GM21723 (cell line): ENCODE data around the gene TRAF3.

Source experiments
- ATAC-seq: cut with Tn5 transposase; IDR thresholded peaks from one replicate; pipeline ENCODE4 v1.9.1; 2021; ENCODE audit warnings: mild to moderate bottlenecking, moderate library complexity; ENCODE audit not compliant: unreplicated experiment

TRAF3 gene

GRCh38 chr14:102777711-102778337 lies 575 bp downstream of the TRAF3 start:
- peak; percentile 8 for ATAC-seq

DNA sequence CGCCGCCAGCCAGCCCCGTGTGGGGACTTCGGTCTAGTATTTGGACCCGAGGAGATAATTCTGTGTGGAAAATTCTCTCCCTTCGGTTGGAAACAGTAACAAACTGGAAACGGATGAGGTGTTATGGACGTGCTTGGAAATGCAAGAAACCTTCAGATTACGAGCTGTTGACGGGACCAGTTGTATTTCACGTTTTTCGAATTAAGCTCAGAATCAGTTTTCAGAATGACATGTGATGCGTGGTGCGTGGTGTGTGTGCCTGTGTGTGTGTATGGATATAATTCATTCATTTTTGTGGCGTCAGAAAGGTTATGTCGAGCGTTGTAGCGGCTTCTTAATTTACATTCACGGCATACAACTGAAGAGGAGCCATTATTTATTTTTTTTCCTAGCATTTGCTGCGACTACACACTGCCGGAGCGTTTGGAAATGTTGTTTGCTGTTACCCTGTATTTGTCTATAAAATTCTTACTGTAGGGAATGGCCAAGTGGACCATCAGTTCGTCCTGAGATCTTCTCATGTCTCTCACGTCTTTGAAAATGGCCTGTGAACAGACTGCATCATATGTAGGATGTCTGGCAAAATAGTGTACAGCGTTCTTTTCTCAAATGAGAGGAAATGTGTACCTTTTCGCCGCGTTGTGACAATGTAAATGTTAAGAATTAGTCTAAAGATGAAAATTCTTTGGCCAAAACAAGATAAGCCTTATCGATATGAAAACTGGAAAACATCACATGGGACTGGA lies 1.3 kb downstream of the TRAF3 start:
- no peak for ATAC-seq

DNA sequence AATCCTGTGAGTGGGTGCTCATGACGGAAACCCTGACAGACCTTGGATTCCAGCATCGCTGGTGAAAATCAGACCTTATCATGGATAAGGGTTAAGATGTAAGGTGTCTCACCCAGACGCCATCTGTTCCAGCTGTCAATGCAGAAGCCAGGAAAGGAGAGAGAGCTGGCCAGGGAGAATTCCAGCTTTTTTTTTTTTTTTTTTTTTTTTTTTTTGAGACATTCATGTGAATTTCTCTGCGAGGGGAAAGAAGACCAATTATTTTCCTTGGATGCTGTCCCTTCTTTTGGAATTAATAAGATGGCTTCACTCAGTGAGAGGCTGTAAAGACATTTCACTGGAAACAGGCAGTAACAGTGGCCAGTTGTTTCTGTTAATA lies 1.8 kb downstream of the TRAF3 start:
- no peak for ATAC-seq

DNA sequence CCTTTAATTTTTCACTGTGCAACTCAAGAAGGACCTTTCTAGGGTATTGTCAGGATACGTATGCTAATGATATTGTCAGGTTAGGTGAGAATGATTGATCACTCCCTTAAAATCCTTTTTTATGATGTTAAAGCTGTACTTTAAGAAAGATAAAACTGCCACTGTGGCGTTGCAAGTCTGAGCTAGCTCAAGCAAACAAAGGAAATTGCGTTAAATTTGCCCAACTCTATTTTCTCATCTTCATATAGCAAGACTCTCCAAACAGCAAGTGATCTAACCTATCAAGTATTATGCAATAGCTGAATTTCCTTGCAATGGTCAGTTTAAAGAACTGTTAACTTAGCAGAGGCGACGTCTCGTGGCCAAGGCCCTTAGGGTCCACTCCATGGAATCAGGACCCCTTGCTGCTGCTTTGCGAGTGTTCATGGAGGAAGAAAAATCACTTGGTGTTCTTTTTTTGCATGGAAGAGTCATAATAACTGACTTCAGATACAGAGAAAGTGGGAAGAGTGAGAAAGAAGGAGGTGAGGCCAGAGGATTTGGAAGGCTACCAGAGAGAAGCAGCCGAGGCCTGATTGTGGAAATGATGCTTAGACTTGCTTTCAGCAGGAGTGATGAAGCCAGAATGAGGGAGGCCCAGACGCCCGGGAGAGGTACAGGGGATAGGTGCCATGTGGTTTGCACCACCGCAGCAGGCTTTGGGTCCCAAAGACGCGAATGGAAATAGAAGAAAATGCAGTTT lies 2.5 kb downstream of the TRAF3 start:
- ATAC-seq = no peak

- no peak for ATAC-seq
Observed at GRCh38 chr14:102781063-102781462, 3.8 kb downstream of the TRAF3 start.

DNA sequence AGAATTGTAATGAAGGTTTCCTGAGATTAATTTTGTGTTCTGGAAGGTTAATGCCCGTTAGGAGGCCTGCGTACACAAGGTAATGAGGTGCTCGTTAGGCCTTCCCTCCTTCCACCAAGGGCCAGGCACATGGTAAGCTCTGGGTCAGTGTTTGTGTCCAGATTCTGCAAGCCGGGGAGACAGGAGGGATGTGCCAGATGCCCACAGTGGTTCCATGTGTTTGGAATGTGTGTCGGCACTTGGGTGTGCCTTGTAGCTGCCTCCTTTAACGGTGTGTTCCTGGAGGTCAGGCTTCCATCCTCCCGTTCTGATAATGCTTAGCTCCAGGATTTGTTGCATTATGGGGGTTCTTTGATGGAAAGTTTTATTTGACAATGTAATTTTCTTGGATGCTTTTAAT lies 5.7 kb downstream of the TRAF3 start:
- no peak for ATAC-seq

- ATAC-seq = no peak
Observed at GRCh38 chr14:102784892-102785594, 7.8 kb downstream of the TRAF3 start.

DNA sequence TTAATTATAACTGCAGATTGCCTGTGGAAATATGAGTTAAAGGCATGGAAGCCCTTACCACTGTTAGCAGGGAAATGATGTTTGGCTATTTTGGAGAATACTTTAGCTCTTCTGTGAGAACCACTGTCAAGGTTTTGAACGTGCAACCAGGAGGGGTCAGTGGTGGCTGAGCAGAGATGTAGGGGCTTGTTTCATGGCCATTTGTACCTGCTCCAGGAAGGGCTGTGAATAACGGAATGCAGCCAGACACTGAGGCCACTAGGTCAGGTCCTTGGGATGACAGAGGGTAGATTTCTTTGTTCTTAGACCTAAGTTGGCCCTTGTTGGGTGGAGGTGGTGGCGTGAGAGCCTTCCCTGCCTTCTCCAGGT lies 8.3 kb downstream of the TRAF3 start:
- no peak for ATAC-seq

DNA sequence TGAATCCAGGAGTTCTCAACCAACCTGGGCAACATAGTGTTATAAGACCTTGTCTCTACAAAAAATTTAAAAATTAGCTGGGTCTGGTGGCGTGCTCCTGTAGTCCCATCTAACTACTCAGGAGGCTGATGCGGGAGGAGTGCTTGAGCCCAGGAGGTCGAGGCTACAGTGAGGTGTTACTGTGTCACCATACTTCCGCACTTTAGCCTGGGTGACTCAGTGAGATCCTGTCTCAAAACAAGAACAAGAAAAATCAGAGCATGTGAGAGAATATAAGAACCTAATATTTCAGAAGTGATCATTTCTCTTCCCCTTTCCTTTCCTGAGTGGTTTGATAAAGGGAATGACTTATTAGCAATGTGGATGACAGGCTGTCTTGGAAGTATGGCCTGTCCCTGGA lies 9.5 kb downstream of the TRAF3 start:
- ATAC-seq = no peak

DNA sequence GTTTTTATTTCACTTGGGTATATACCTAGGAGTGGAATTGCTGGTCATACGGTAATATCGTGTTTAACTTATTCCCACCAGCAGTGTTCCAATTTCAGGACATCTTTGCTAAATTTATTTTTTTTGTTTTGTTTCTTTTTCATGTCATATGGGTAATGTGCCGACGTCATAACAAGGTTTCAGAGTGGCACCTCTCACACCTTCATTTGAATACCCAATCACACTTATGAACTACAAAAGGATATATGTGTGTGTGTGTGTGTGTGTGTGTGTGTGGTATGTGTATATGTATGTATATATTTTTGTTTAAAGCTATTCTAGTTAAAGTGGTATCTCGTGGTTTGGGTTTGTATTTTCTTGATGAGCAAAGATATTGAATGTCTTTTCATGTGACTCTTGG lies 12.1 kb downstream of the TRAF3 start:
- ATAC-seq = no peak

GRCh38 chr14:102793531-102794328 lies 16.5 kb downstream of the TRAF3 start:
- ATAC-seq = no peak

DNA sequence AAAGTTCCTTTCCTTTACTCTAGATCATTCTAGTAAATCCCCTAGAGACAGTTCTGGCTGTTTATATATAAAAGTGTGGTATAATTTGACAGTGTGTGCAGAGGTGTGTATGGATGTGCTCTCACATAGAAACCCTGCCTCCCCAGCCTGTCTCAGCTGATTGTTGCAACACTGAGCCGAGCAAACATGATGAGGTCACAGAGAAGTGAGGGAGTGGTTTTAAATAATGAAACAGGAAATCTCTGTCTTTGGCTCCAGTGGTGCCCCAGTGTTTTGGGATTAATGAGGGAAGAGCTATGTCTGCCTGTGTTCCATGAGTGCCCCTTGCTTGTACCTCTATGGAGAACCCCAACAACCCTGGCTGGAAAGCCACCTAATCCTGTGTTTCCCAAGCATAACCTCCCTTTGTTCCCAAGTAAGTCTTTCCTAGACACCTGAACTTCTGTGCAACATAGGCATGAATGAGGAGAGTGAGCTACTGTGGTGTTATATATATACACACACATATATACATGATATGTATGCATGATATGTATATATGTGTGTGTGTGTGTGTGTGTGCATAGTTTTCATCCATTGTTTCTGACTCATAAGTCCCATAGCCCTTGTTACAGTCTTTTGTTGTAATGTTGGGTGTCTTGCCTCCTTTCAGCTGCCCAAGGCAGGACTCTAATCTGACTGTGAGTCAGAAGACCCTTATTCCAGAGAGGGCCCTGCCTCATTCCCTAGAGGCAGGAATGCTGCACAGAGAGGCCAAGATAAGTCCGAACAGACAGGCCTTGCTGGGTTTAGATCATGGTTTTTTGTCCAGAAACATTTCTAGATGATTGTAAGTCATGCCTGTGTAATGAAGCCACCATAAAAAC lies 18.0 kb downstream of the TRAF3 start:
- no peak for ATAC-seq

- no peak for ATAC-seq
Observed at GRCh38 chr14:102796661-102797190, 19.5 kb downstream of the TRAF3 start.

DNA sequence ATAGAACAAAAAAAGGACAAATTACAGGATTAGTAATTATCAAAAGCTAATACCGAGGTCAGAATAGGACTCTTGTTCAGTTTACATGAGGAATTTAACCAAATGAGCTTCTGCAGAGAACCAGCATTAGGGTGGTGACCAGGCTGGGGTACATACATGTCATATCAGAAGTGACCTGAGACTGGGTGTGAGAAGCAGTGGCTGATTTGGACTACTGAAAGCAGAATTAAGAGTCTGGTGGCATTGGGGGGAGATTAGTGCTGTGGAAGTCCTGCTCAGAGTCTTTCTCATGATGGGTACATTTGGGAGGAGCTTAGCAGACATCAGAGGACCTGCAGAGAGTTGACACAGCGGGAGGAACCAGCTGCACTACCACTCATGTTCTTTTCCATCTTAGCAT lies 21.7 kb downstream of the TRAF3 start:
- ATAC-seq = no peak

DNA sequence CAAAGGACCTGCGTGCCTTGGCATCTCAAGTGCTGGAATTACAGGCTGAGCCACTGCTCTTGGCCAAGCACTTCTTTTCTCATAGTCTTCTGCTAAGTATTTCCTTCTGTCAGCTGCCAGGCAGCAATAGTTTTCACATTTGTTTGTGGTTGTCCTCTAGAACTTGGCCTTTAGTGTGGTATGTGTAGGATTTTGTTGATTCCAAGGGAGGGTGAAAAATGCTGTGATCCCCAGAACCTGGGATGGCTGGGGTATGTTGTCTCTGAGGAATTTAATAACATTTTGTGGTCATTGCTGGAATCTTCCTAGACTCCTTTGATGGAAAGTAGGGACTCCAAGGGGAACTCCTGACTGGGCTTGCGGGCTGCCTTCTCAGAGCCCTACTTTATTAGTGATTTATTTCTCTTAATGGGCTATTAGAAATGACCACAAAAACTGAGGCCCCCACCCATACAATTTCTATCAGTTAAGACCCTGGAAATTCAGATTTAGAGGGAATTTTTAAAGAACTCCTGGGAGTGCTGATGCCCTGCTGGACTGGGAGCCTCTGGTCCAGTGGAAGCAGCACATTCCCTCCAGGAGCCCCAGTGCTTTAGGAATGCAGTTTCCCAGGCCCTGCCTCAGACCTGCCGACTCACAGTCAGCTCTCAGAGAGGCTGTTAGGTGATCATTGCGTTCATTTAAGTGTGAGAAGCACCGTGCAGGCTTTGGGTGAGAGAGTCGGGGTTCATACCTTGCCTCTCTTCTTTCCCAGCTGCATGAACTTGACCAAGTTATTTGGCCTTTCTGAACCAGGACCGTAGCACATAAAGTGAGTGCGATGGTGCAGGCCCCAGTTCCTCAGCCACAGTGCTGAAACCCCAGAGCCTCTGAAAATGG lies 22.7 kb downstream of the TRAF3 start:
- no peak for ATAC-seq

- ATAC-seq = no peak
Observed at GRCh38 chr14:102802834-102803523, 25.7 kb downstream of the TRAF3 start.

GRCh38 chr14:102804858-102805257 lies 27.6 kb downstream of the TRAF3 start:
- no peak for ATAC-seq

DNA sequence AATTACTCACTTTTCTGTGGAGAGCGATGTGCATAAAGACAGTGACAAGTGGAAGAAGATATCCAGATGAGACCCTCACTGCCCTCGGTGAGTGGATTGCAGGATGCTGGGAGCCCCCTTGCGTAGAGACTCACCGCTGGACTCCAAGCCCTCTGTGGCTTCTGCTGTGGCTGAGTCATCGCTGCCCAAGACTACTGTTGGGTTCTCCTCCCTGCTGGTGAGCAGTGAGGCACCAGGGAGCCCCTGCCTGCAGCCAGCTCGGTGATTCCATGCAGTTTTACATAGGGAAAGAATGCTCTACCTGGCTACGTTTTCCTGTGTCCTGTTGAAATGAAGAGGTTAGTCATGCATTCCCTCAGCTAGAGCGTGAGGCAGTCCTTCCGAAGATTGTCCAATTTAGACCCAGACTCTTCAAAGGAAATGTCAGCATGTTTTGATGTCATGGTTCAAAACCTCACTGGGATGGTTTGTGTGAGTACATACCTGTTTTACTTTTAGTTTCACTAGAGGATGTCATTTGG lies 28.2 kb downstream of the TRAF3 start:
- peak; percentile 51 for ATAC-seq
